Mesendoderm (in vitro differentiated cells): ENCODE results near the gene TENT5C.

Source experiments
- DNase-seq: peaks from one replicate; pipeline ENCODE4 v3.0.0; 2013
- H2AK5ac ChIP-seq: 2 replicates; pipeline ENCODE4 v1.6.1; 2013; ENCODE audit warnings: low read length, inconsistent platforms
- H2BK120ac ChIP-seq: 2 replicates; pipeline ENCODE4 v1.6.1; 2013; ENCODE audit warnings: low read depth, mild to moderate bottlenecking, low read length, moderate library complexity, mixed read lengths
- H2BK15ac ChIP-seq: replicated peaks from 2 replicates; pipeline ENCODE4 v1.6.1; 2013; ENCODE audit warnings: low read depth, mild to moderate bottlenecking, moderate library complexity
- H2BK5ac ChIP-seq: 2 replicates; pipeline ENCODE4 v1.6.1; 2013; ENCODE audit warnings: low read length, inconsistent platforms
- H3K18ac ChIP-seq: 2 replicates; pipeline ENCODE4 v1.6.1; 2013; ENCODE audit warnings: mild to moderate bottlenecking, low read length, mixed read lengths
- H3K23ac ChIP-seq: one replicate; pipeline ENCODE4 v1.6.1; 2013; ENCODE audit warnings: low read length
- H3K27ac ChIP-seq: 2 replicates; pipeline ENCODE4 v1.5.1; 2013; ENCODE audit warnings: low read depth, mild to moderate bottlenecking, inconsistent platforms, low read length, moderate library complexity
- H3K27me3 ChIP-seq: 2 replicates; pipeline ENCODE4 v1.6.1; 2013; ENCODE audit warnings: low read length, control low read depth, mild to moderate bottlenecking, inconsistent platforms; ENCODE audit not compliant: insufficient read depth, poor library complexity
- H3K36me3 ChIP-seq: 2 replicates; pipeline ENCODE4 v1.6.1; 2013; ENCODE audit warnings: low read length, inconsistent platforms; ENCODE audit not compliant: control insufficient read depth, insufficient read depth
- H3K4ac ChIP-seq: one replicate; pipeline ENCODE4 v1.6.1; 2013; ENCODE audit warnings: low read depth, mild to moderate bottlenecking, low read length, moderate library complexity
- H3K4me1 ChIP-seq: 2 replicates; pipeline ENCODE4 v1.6.1; 2013; ENCODE audit warnings: low read depth, low read length, inconsistent platforms; ENCODE audit not compliant: control insufficient read depth
- H3K4me2 ChIP-seq: 2 replicates; pipeline ENCODE4 v1.6.1; 2013; ENCODE audit warnings: low read length
- H3K4me3 ChIP-seq: 2 replicates; pipeline ENCODE4 v1.5.1; 2013; ENCODE audit warnings: mild to moderate bottlenecking, low read length
- H3K56ac ChIP-seq: one replicate; pipeline ENCODE4 v1.6.1; 2013; ENCODE audit warnings: low read length
- H3K79me1 ChIP-seq: 2 replicates; pipeline ENCODE4 v1.6.1; 2013; ENCODE audit warnings: low read length, inconsistent platforms
- H3K79me2 ChIP-seq: 2 replicates; pipeline ENCODE4 v1.6.1; 2013; ENCODE audit warnings: mild to moderate bottlenecking, low read length; ENCODE audit not compliant: control insufficient read depth, insufficient read depth
- H3K9ac ChIP-seq: 2 replicates; pipeline ENCODE4 v1.6.1; 2013; ENCODE audit warnings: low read length, inconsistent platforms
- H4K5ac ChIP-seq: one replicate; pipeline ENCODE4 v1.6.1; 2013; ENCODE audit warnings: low read length
- H4K8ac ChIP-seq: one replicate; pipeline ENCODE4 v1.6.1; 2013; ENCODE audit warnings: low read depth, mild to moderate bottlenecking, control low read depth, low read length, moderate library complexity
- WGBS: extraction: QIAGEN DNeasy Blood & Tissue Kit; methylation state at CpG from one replicate; pipeline ENCODE4 v1.1.7; 2013; ENCODE audit warnings: low lambda C conversion rate, missing lambda C conversion rate; ENCODE audit not compliant: insufficient coverage; ENCODE audit errors: extremely low coverage; 5-methylcytosine and 5-hydroxymethylcytosine counted together

TENT5C gene

DNA sequence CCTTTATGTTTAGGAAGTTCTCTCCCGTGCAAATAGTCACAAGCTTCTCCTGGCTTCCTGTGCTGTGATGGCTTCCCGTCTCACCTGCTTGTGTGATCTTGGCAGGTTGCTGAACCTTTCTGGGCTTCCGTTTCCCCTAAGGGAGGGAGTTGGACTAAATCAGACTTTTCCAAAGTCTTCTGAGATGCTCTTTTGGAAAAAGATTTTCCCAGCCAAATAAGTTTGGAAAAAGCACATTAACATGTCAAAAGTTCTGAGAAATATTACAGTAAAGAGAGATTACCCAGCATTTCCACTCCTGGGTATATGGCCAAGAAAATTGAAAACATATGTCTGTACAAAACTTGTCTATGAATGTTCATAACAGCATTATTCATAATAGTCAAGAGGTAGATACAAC lies 36.0 kb upstream of the TENT5C start:
- no peak overlapping the region for H3K4me2 ChIP-seq
- no peak overlapping the region for H3K4ac ChIP-seq
- H2AK5ac ChIP-seq: no peak overlapping the region
- no peak overlapping the region for H2BK15ac ChIP-seq
- no peaks in the 10 kb centered on the region for H3K79me1 ChIP-seq
- H3K27me3 ChIP-seq: no peaks in the 10 kb centered on the region
- H3K36me3 ChIP-seq: no peaks in the 10 kb centered on the region
- H3K27ac ChIP-seq: no peak overlapping the region
- H4K8ac ChIP-seq: no peak overlapping the region
- H3K23ac ChIP-seq: no peak overlapping the region
- no peak overlapping the region for H3K56ac ChIP-seq
- H3K18ac ChIP-seq: no peak overlapping the region
- H2BK5ac ChIP-seq: no peak overlapping the region
- H3K4me1 ChIP-seq: no peaks in the 10 kb centered on the region
- no peak overlapping the region for H2BK120ac ChIP-seq
- H3K9ac ChIP-seq: no peak overlapping the region
- H3K4me3 ChIP-seq: no peak overlapping the region
- no peak overlapping the region for H4K5ac ChIP-seq
- DNase-seq: no peak
- WGBS: no CpG with 5 or more reads among the region's 3 CpGs
- H3K79me2 ChIP-seq: no peaks in the 10 kb centered on the region

DNA sequence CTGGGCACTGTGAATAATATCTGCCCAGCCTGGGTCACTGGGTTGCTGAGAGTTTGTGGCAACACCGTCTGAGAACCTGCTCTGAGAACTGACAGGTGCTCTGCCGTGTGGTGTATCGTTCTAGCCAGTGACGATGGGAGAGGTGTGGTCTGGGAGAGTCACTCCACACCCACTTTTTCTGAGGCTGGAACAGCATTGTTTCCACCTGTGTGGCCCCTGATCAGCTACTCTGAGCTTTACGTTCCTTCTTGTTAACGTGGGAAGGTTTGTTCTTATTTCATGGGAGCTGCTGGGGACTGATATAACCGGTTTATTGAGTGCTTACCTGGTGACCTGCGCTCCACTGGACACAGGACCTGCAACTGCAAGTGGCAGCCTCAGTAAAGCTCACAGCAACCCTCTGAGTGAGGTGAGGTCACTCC lies 34.8 kb upstream of the TENT5C start:
- Histone ChIP-seq H3K36me3 (no peaks in the 10 kb centered on the region), H3K4ac (no peak overlapping the region), H3K4me2 (no peak overlapping the region), H3K79me1 (no peaks in the 10 kb centered on the region), H3K4me1 (no peaks in the 10 kb centered on the region), H4K8ac (no peak overlapping the region), H4K5ac (no peak overlapping the region), H3K4me3 (no peak overlapping the region), H3K56ac (no peak overlapping the region), H3K23ac (no peak overlapping the region), H3K18ac (no peak overlapping the region), H2AK5ac (no peak overlapping the region), H2BK5ac (no peak overlapping the region), H3K9ac (no peak overlapping the region), H2BK15ac (no peak overlapping the region), H3K79me2 (no peaks in the 10 kb centered on the region), H2BK120ac (no peak overlapping the region), H3K27ac (no peak overlapping the region), H3K27me3 (no peaks in the 10 kb centered on the region)
- no peak for DNase-seq
- WGBS: no CpG with 5 or more reads among the region's 8 CpGs

- Histone ChIP-seq H2BK15ac (no peak overlapping the region), H3K56ac (no peak overlapping the region), H2BK120ac (no peak overlapping the region), H4K5ac (no peak overlapping the region), H3K79me2 (no peaks in the 10 kb centered on the region), H3K79me1 (no peaks in the 10 kb centered on the region), H3K9ac (no peak overlapping the region), H3K36me3 (no peaks in the 10 kb centered on the region), H3K27me3 (no peaks in the 10 kb centered on the region), H3K23ac (no peak overlapping the region), H2BK5ac (no peak overlapping the region), H3K4ac (no peak overlapping the region), H2AK5ac (no peak overlapping the region), H3K4me2 (no peak overlapping the region), H4K8ac (no peak overlapping the region), H3K4me1 (no peaks in the 10 kb centered on the region), H3K27ac (no peak overlapping the region), H3K4me3 (no peak overlapping the region), H3K18ac (no peak overlapping the region)
- DNase-seq: no peak
- no CpG with 5 or more reads among the region's 5 CpGs for WGBS
Measured at GRCh38 chr1:117571496-117571895, 34.4 kb upstream of the TENT5C start.

DNA sequence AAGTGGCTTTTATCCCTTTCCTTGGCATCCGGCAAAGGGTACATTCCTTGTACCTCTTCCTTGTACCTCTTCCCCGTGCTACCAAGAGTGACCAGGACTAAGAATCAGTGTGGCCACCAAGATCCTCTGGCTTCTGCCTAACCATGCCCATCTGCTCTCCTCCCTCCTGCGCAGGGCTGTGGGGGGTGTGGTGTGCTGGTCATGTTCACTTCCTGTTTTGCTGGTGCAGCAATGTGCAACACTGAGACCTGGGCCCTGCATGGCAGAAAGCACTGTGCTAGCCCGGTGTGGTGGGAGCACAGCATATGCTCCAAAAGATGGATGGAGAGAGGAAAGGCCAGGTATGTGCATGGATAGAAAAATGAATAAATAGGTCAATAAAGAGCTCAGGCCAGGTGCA lies 33.3 kb upstream of the TENT5C start:
- no peak overlapping the region for H2BK15ac ChIP-seq
- no peaks in the 10 kb centered on the region for H3K79me2 ChIP-seq
- no peak overlapping the region for H3K56ac ChIP-seq
- no peak overlapping the region for H2AK5ac ChIP-seq
- H3K4ac ChIP-seq: no peak overlapping the region
- H4K8ac ChIP-seq: no peak overlapping the region
- no peak overlapping the region for H3K23ac ChIP-seq
- no peak overlapping the region for H3K18ac ChIP-seq
- no peak for DNase-seq
- no peaks in the 10 kb centered on the region for H3K27me3 ChIP-seq
- H3K4me3 ChIP-seq: no peak overlapping the region
- H3K9ac ChIP-seq: no peak overlapping the region
- H2BK5ac ChIP-seq: no peak overlapping the region
- H3K4me2 ChIP-seq: no peak overlapping the region
- no peak overlapping the region for H4K5ac ChIP-seq
- H3K4me1 ChIP-seq: no peaks in the 10 kb centered on the region
- no peaks in the 10 kb centered on the region for H3K79me1 ChIP-seq
- WGBS: no CpG with 5 or more reads among the region's 4 CpGs
- no peaks in the 10 kb centered on the region for H3K36me3 ChIP-seq
- H2BK120ac ChIP-seq: no peak overlapping the region
- no peak overlapping the region for H3K27ac ChIP-seq

DNA sequence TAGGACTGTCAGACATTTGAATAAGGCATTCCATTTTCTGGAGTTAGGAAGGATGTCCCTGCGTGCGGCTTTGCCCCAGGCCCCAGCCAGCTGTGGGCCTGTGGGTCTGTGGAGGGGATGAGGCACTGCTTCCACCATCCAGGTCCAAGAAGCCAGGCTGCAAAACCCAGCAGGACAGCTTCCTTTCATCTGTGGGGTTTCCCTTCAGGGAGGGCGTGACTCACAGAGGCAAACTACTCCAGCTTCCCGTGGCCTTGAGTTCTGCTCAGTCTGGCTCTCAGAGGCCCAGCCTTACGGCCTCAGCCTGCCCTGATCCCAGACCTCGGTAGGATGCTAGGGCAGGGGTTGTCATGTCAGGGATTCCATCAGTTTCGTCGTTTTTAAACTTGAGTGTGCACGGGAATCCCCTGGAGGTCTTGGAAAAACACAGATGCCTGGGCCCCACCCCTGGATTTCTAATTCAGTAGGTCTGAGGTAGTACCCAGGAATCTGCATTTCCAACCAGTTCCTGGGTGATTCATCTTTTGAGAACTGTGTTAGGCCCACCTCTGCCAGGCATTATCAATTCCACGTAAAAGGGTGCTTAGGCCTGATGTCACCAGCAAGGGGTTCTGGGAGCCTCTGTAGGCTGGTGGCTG lies 32.3 kb upstream of the TENT5C start:
- no CpG with 5 or more reads among the region's 10 CpGs for WGBS
- H3K4ac ChIP-seq: no peak overlapping the region
- no peak overlapping the region for H3K27ac ChIP-seq
- H2AK5ac ChIP-seq: no peak overlapping the region
- no peaks in the 10 kb centered on the region for H3K4me1 ChIP-seq
- no peak overlapping the region for H2BK5ac ChIP-seq
- no peak overlapping the region for H4K5ac ChIP-seq
- H3K79me1 ChIP-seq: no peaks in the 10 kb centered on the region
- no peak overlapping the region for H3K4me2 ChIP-seq
- no peak overlapping the region for H3K56ac ChIP-seq
- H3K4me3 ChIP-seq: no peak overlapping the region
- DNase-seq: no peak
- no peaks in the 10 kb centered on the region for H3K79me2 ChIP-seq
- H4K8ac ChIP-seq: no peak overlapping the region
- H2BK120ac ChIP-seq: no peak overlapping the region
- H2BK15ac ChIP-seq: no peak overlapping the region
- H3K23ac ChIP-seq: no peak overlapping the region
- no peak overlapping the region for H3K18ac ChIP-seq
- no peak overlapping the region for H3K9ac ChIP-seq
- H3K27me3 ChIP-seq: no peaks in the 10 kb centered on the region
- H3K36me3 ChIP-seq: no peaks in the 10 kb centered on the region

DNA sequence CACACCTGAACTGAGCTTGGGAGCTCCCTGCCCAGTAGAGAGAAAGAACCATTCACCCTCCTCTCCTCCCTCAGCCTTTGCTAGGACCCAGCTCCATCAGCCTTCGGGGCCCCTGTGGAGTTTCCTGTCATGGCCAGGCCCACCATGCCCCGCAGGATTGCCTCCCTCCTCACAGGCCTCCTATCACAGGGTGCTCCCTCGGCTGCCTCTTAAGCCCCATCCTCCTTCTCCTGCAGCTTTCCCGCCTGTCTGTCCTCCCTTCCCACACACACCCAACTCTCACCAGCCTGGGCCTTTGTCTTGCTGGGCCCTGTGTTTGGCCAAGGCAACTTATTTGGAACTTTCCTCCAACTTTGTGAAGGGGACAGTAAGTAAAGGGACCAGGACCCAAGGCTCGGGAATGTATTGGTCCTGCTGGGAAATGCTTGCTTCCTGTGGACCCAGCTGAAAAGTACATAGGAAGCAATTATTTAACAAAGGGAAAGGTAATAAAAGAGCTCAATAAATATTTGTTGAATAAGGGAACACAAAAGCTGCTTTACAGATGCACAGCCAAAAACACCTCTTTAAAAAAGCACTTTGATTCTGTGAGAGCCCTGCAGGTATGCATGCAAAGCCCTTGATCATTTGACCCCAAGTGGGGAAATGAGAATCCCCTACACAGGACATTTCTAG lies 31.6 kb upstream of the TENT5C start:
- no CpG with 5 or more reads among the region's 5 CpGs for WGBS
- Histone ChIP-seq H3K27ac (no peak overlapping the region), H2BK15ac (no peak overlapping the region), H3K56ac (no peak overlapping the region), H2AK5ac (no peak overlapping the region), H3K9ac (no peak overlapping the region), H3K23ac (no peak overlapping the region), H3K4me3 (no peak overlapping the region), H2BK120ac (no peak overlapping the region), H3K4me2 (no peak overlapping the region), H4K5ac (no peak overlapping the region), H3K79me1 (no peaks in the 10 kb centered on the region), H3K4ac (no peak overlapping the region), H4K8ac (no peak overlapping the region), H3K79me2 (no peaks in the 10 kb centered on the region), H3K18ac (no peak overlapping the region), H2BK5ac (no peak overlapping the region), H3K36me3 (no peaks in the 10 kb centered on the region), H3K4me1 (no peaks in the 10 kb centered on the region), H3K27me3 (no peaks in the 10 kb centered on the region)
- no peak for DNase-seq
